HEK293 (cell line): ENCODE results near the gene TOMM6.

Source experiments
- FEZF1 ChIP-seq: fragments of 450-650 bp; formaldehyde crosslinking; IDR thresholded peaks from 2 replicates; pipeline ENCODE4 v1.5.1; 2016; ENCODE audit warnings: missing biosample characterization, missing genetic modification characterization
- GLI4 ChIP-seq: fragments of 450-650 bp; formaldehyde crosslinking; IDR thresholded peaks from 2 replicates; pipeline ENCODE4 v1.5.1; 2016; ENCODE audit warnings: missing biosample characterization, missing genetic modification characterization
- KLF17 ChIP-seq: fragments of 450-650 bp; formaldehyde crosslinking; IDR thresholded peaks from 2 replicates; pipeline ENCODE4 v1.5.1; 2016; ENCODE audit warnings: missing biosample characterization, missing genetic modification characterization
- KLF7 ChIP-seq: fragments of 450-650 bp; formaldehyde crosslinking; IDR thresholded peaks from 2 replicates; pipeline ENCODE4 v1.5.1; 2016; ENCODE audit warnings: missing biosample characterization, missing genetic modification characterization, borderline replicate concordance
- PRDM10 ChIP-seq: fragments of 450-650 bp; formaldehyde crosslinking; IDR thresholded peaks from 2 replicates; pipeline ENCODE4 v1.5.1; 2016; ENCODE audit warnings: missing biosample characterization, missing genetic modification characterization
- PRDM2 ChIP-seq: fragments of 450-650 bp; formaldehyde crosslinking; IDR thresholded peaks from 2 replicates; pipeline ENCODE4 v1.5.1; 2016; ENCODE audit warnings: missing biosample characterization, missing genetic modification characterization, borderline replicate concordance
- PRDM4 ChIP-seq: fragments of 450-650 bp; formaldehyde crosslinking; IDR thresholded peaks from 2 replicates; pipeline ENCODE4 v1.5.1; 2017; ENCODE audit warnings: missing biosample characterization, missing genetic modification characterization
- SP3 ChIP-seq: fragments of 450-650 bp; formaldehyde crosslinking; IDR thresholded peaks from 2 replicates; pipeline ENCODE4 v1.5.1; 2016; ENCODE audit warnings: missing biosample characterization, missing genetic modification characterization
- WT1 ChIP-seq: fragments of 450-650 bp; formaldehyde crosslinking; IDR thresholded peaks from 2 replicates; pipeline ENCODE4 v1.5.1; 2016; ENCODE audit warnings: missing biosample characterization, missing genetic modification characterization
- ZBTB20 ChIP-seq: fragments of 450-650 bp; formaldehyde crosslinking; IDR thresholded peaks from 2 replicates; pipeline ENCODE4 v1.5.1; 2016; ENCODE audit warnings: missing biosample characterization, missing genetic modification characterization
- ZBTB48 ChIP-seq: fragments of 450-650 bp; formaldehyde crosslinking; IDR thresholded peaks from 2 replicates; pipeline ENCODE4 v1.5.1; 2016; ENCODE audit warnings: missing biosample characterization, missing genetic modification characterization
- ZNF175 ChIP-seq: fragments of 450-650 bp; formaldehyde crosslinking; IDR thresholded peaks from 2 replicates; pipeline ENCODE4 v1.5.1; 2016; ENCODE audit warnings: missing biosample characterization, missing genetic modification characterization
- ZNF223 ChIP-seq: fragments of 450-650 bp; formaldehyde crosslinking; IDR thresholded peaks from 2 replicates; pipeline ENCODE4 v1.5.1; 2016; ENCODE audit warnings: missing biosample characterization, missing genetic modification characterization
- ZNF239 ChIP-seq: fragments of 450-650 bp; formaldehyde crosslinking; IDR thresholded peaks from 2 replicates; pipeline ENCODE4 v1.5.1; 2016; ENCODE audit warnings: missing biosample characterization, missing genetic modification characterization
- ZNF398 ChIP-seq: fragments of 450-650 bp; formaldehyde crosslinking; IDR thresholded peaks from 2 replicates; pipeline ENCODE4 v1.5.1; 2017; ENCODE audit warnings: missing biosample characterization, missing genetic modification characterization
- ZNF404 ChIP-seq: fragments of 450-650 bp; formaldehyde crosslinking; IDR thresholded peaks from 2 replicates; pipeline ENCODE4 v1.5.1; 2017; ENCODE audit warnings: missing biosample characterization, missing genetic modification characterization
- ZNF48 ChIP-seq: fragments of 450-650 bp; formaldehyde crosslinking; IDR thresholded peaks from 2 replicates; pipeline ENCODE4 v1.5.1; 2016; ENCODE audit warnings: missing biosample characterization, missing genetic modification characterization
- ZNF596 ChIP-seq: fragments of 450-650 bp; IDR thresholded peaks from 2 replicates; pipeline ENCODE4 v1.5.0; 2018; ENCODE audit warnings: missing biosample characterization, mild to moderate bottlenecking, missing genetic modification characterization, moderate library complexity
- ZNF623 ChIP-seq: fragments of 450-650 bp; formaldehyde crosslinking; IDR thresholded peaks from 2 replicates; pipeline ENCODE4 v1.5.1; 2016; ENCODE audit warnings: missing biosample characterization, missing genetic modification characterization
- ZNF670 ChIP-seq: fragments of 450-650 bp; formaldehyde crosslinking; IDR thresholded peaks from 2 replicates; pipeline ENCODE4 v1.5.1; 2016; ENCODE audit warnings: missing biosample characterization, missing genetic modification characterization, low read depth
- ZNF76 ChIP-seq: fragments of 450-650 bp; formaldehyde crosslinking; IDR thresholded peaks from 2 replicates; pipeline ENCODE4; 2016; ENCODE audit warnings: low read depth, missing biosample characterization, missing genetic modification characterization, borderline replicate concordance
- ZNF777 ChIP-seq: fragments of 450-650 bp; formaldehyde crosslinking; IDR thresholded peaks from 2 replicates; pipeline ENCODE4 v1.5.1; 2017; ENCODE audit warnings: missing biosample characterization, missing genetic modification characterization, borderline replicate concordance
- ZSCAN4 ChIP-seq: fragments of 450-650 bp; formaldehyde crosslinking; IDR thresholded peaks from 2 replicates; pipeline ENCODE4 v1.5.1; 2017; ENCODE audit warnings: missing biosample characterization, missing genetic modification characterization

Gene TOMM6

GRCh38 chr6:41781366-41781730, 6.1 kb upstream of the TOMM6 start (continued):
- TF ChIP-seq ZNF398 (tag by site-specific recombination) (no peak), ZNF48 (tag by site-specific recombination) (no peak), ZNF623 (tag by site-specific recombination) (no peak), ZSCAN4 (tag by site-specific recombination) (no peak), ZNF404 (no peak), ZBTB20 (no peak; the same call in 1 of the 2 replicates), GLI4 (tag by site-specific recombination) (no peak), ZNF777 (tag by site-specific recombination) (no peak), PRDM4 (tag by site-specific recombination) (no peak), PRDM10 (peak; percentile 93), ZNF76 (tag by site-specific recombination) (no peak), ZBTB48 (tag by site-specific recombination) (no peak), ZNF239 (tag by site-specific recombination) (no peak), ZNF596 (tag by site-specific recombination) (no peak), SP3 (tag by site-specific recombination) (peak; percentile 34), KLF7 (tag by site-specific recombination) (no peak), ZNF670 (tag by site-specific recombination) (no peak), KLF17 (tag by site-specific recombination) (0 out of 2 replicates have a peak, but pooled peaks have one; percentile 14), WT1 (no peak), FEZF1 (tag by site-specific recombination) (no peak), PRDM2 (tag by site-specific recombination) (no peak), ZNF175 (tag by site-specific recombination) (no peak), ZNF223 (tag by site-specific recombination) (peak; percentile 44; the same call in 1 of the 2 replicates)
